Activated T-helper 1 cell treated with anti-CD3 and anti-CD28 coated beads, Interleukin-12 subunit alpha, Interleukin-12 subunit beta, Interleukin-2, Interleukin-4 antibody, amounts not matched to agents 30 ng/mL and 10 ng/mL and 1 ng/mL, durations not matched to agents 14 hours and 24 hours and 36 hours (primary cell): ENCODE results near the gene NRG2. TPM values are rescaled to one million over a fixed set of nuclear protein-coding genes. Genes with fewer than 3 reads are reported as not detected.

Experiments used
- DNase-seq: peaks from one replicate; pipeline ENCODE4 v3.0.0; 2021; ENCODE audit warnings: low spot score
- H3K27ac Mint-ChIP-seq: one replicate; pipeline ENCODE4 v1.8.0; 2021; ENCODE audit warnings: mild to moderate bottlenecking, mixed read lengths
- H3K27me3 Mint-ChIP-seq: one replicate; pipeline ENCODE4 v1.8.0; 2022; ENCODE audit warnings: mild to moderate bottlenecking, moderate library complexity, mixed read lengths; ENCODE audit not compliant: insufficient read depth
- H3K36me3 Mint-ChIP-seq: one replicate; pipeline ENCODE4 v1.8.0; 2021; ENCODE audit warnings: low read depth, mixed read lengths
- H3K4me1 Mint-ChIP-seq: one replicate; pipeline ENCODE4 v1.8.0; 2021; ENCODE audit warnings: low read depth, mixed read lengths
- H3K4me3 Mint-ChIP-seq: one replicate; pipeline ENCODE4 v1.8.0; 2021; ENCODE audit warnings: mild to moderate bottlenecking, moderate library complexity, mixed read lengths
- H3K9me3 Mint-ChIP-seq: one replicate; pipeline ENCODE4 v1.8.0; 2021; ENCODE audit warnings: mixed read lengths
- intact Hi-C: fragments of 100-400 bp; cut with micrococcal nuclease; formaldehyde crosslinking; loops from one replicate; pipeline ENCODE4 v1.15.1; 2024
- total RNA-seq: library from RNA; stranded (reverse); gene quantifications from 2 replicates; pipeline ENCODE4 v1.2.3, GENCODE V29; 2022

NRG2 gene
- total RNA-seq, 1 donor from 2014 or later: 0.08 TPM

DNA sequence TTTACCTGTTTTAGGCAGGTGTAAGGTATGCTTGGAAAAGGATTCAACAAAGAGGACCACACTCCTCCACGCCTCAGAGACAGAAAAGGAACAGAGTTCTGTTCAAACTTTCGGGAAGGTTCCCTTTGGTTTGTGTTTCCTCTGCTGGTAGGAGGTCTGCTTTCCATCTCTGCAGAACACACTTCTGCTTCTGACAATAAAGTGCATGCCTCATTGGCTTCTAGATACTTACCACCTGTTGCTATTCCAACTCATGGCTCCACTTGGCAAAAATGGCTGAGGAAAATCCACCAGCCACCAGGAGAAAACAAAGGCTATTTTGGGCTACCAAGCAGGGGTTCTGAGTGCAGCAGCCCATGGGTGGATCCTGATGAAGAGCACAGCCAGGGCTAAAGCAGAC is 112.7 kb downstream of the NRG2 start:
- no peak overlapping the region for H3K4me3 Mint-ChIP-seq
- no peaks in the 10 kb centered on the region for H3K36me3 Mint-ChIP-seq
- no peaks in the 10 kb centered on the region for H3K9me3 Mint-ChIP-seq
- no peaks in the 10 kb centered on the region for H3K4me1 Mint-ChIP-seq
- DNase-seq: no peak
- peaks cover 23% of the 10 kb centered on the region for H3K27me3 Mint-ChIP-seq
- no peak overlapping the region for H3K27ac Mint-ChIP-seq
- intact Hi-C loops: no loop called here

DNA sequence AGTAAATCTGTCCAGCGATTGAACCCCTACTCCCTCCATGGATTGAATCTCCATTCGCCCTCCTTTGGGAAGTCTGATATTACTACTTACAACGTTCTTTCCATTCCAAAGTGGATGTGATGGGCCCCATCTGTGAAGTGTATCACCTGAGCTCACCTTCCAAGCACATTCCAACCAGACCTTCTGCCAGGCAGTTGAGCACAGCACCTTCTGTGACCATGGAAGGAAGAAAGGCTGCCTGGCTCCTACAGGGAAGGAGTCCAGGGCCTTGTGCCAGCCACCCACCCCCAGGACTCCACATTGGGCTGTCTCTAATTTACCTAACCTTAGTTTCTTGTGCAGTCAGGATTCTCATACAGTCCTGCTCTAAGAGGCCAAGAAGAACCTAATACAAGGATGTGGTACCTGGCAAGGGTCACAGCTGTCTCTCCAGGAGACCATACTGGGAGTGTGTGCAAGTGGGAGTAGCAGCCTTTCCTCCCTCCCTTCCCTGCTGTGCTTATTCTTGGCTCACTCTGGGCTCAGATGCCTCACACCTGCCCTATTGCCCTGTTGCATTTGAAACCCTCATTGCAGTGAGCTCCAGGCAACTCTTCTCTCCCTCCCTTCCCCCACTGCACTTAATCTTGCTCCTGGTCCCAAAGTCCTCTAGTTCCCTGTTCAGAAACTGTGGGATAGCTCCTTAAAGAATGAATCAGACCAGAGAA is 116.1 kb downstream of the NRG2 start:
- no peak overlapping the region for H3K27ac Mint-ChIP-seq
- intact Hi-C loops: no loop called here
- H3K4me3 Mint-ChIP-seq: no peak overlapping the region
- H3K4me1 Mint-ChIP-seq: no peaks in the 10 kb centered on the region
- peaks cover 21% of the 10 kb centered on the region for H3K27me3 Mint-ChIP-seq
- H3K9me3 Mint-ChIP-seq: no peaks in the 10 kb centered on the region
- DNase-seq: no peak
- no peaks in the 10 kb centered on the region for H3K36me3 Mint-ChIP-seq

DNA sequence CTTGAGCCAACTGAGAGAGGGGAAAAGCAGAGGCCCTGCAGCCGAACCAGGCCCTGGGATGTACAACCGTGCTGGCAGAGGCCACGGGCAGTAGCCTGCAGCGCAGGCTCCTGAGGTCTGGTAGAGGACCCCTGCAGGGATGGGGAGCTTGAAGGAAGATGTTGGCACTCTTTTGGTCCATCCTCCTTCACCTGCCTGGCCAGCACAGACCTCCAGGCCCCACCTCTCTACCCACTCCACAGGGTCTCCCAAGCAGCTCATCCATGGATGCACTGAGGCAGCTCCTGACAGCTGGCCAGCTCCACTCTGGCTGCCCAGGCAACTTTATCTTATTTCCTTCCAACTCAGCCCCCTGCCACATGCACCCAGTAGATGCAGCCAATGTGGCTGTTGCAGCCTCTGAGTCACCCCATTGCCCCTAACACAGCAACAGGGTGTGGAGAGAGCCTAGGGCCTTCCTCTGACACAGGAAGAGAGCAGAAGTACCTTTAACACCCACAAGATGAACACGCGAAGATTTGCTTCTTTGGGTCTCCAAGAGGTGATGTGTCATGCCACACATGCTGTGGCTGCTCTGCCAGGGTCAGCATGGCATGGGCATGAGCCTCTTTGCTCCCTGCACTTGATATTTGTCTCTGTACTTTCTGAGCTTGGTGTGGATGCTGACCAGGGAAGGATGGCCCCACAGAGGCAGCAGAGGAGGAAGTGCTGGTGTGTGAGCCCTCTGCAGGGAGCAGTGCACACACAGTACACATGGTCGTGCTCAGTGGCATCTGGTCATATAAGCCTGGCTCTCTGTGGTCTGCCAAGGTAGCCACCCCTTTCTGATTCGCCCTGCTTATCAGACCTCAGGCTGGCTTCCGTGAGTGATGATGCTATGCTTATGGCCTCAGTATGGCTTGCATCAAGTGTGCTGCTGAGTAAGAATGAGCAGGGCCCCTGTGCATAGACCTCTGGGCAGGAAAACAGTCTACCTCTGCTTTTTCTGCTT is 117.2 kb downstream of the NRG2 start:
- Mint-ChIP-seq H3K36me3 (no peaks in the 10 kb centered on the region), H3K27me3 (peaks cover 26% of the 10 kb centered on the region), H3K4me1 (no peaks in the 10 kb centered on the region), H3K27ac (no peak overlapping the region), H3K4me3 (no peak overlapping the region), H3K9me3 (no peaks in the 10 kb centered on the region)
- no peak for DNase-seq
- intact Hi-C loops: no loop called here

DNA sequence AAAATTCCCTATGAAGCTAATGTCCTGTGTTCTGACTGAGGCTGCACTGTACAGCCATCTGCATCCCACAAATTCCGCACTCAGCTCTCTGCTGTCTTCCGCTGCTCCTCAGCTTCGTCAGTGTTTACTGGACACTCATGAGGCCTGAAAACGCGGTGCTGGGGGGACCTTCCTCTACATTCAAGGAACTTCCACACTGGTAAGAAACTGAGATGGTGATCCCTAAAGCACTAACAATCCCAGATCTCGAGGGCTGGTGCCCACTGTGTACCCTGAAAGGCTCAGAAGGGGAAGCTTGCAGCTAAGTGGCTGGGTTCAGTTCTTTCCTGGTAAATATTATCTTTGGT is 117.9 kb downstream of the NRG2 start:
- Mint-ChIP-seq H3K36me3 (no peaks in the 10 kb centered on the region), H3K9me3 (no peaks in the 10 kb centered on the region), H3K27me3 (peaks cover 25% of the 10 kb centered on the region), H3K4me1 (no peaks in the 10 kb centered on the region), H3K4me3 (no peak overlapping the region), H3K27ac (no peak overlapping the region)
- intact Hi-C loops: no loop called here
- DNase-seq: no peak

DNA sequence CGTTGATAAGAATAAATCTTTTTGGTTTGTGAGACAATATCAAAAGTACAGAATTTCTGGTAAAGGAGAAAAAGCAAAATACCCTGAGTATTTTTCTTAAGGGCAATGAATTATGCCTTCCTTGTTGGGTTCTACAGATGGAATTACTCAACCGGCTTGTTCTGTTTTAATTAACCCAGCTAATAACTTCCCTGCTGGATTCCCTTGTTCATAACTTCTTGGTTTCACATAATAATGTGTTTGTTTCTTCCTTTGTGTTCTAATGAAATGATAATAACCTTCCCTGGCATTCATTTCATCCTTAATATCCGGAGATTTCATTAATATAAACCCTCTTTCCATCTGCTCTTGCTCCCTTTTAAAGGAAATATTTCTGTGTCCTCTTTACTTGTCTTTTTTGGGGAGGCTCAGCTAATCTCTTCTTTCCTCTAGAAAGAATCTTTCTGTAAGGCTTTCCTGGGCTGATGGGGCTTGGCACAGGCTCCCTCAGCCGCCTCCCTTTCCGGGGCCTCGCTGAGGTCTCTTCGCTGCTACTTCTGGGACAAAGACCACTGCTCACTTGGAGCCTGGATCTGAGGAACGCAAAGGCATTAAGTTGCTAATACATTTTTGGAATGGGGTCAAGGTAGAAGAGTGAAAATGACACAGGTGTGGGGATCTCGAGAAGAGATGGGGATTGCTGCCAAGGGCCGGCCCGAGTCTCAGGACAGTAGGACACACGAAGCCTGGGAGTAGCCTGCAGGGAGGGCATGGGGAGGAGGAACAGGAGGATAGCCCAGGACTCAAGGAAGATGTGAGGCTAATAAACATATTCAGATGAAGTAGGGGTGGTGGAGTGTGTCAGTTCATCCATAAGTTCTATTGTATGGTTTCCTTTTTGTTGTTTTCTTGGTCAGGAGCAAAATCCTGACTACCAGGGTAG is 118.5 kb downstream of the NRG2 start:
- no peak for DNase-seq
- H3K4me3 Mint-ChIP-seq: no peak overlapping the region
- H3K9me3 Mint-ChIP-seq: no peaks in the 10 kb centered on the region
- no peaks in the 10 kb centered on the region for H3K36me3 Mint-ChIP-seq
- intact Hi-C loops: no loop called here
- H3K27me3 Mint-ChIP-seq: peaks cover 25% of the 10 kb centered on the region
- H3K27ac Mint-ChIP-seq: no peak overlapping the region
- no peaks in the 10 kb centered on the region for H3K4me1 Mint-ChIP-seq

DNA sequence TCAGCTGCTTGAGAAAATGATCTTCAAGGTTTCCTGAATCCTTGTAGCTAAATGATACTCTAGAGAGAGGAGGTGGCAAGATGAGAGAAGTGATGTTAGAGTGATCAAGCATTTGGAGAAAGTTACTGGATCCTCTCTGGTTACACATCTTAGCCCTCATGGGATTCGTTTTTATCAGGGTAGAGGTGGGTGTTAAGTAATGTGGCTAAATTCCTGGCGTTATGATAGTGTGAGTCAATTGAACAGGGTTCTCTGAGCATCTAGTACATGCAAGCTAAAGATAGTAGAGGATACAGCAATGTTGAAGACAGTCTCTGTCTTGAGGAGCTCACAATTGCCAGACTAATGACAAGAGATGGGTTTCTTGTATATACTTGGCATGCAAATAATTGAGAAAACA is 123.8 kb downstream of the NRG2 start:
- Mint-ChIP-seq H3K27ac (no peak overlapping the region), H3K4me3 (no peak overlapping the region), H3K36me3 (no peaks in the 10 kb centered on the region), H3K4me1 (no peaks in the 10 kb centered on the region), H3K9me3 (no peaks in the 10 kb centered on the region), H3K27me3 (peaks cover 23% of the 10 kb centered on the region)
- no peak for DNase-seq
- intact Hi-C loops: no loop called here

DNA sequence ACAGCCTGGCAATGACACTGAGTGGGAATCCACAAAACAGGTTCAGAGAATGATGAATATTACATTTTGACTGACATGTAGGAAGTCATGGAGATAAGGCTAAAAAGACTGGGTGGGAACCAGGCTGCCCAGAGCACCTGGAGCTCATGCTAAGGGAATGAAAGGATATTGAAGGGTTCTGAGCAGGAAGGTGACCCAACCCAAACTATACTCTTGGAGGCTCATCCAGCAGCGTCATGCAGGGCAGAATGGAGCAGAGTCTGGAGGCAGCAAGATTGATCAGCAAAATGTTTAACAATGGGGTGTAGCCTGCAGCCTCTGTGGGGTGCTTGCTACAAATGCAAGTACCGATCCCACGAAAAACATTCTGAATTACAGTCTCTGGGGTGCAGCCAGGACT is 127.3 kb downstream of the NRG2 start:
- Mint-ChIP-seq H3K27ac (no peak overlapping the region), H3K9me3 (no peaks in the 10 kb centered on the region), H3K4me1 (no peaks in the 10 kb centered on the region), H3K4me3 (no peak overlapping the region), H3K27me3 (peaks cover 11% of the 10 kb centered on the region), H3K36me3 (no peaks in the 10 kb centered on the region)
- intact Hi-C loops: no loop called here
- no peak for DNase-seq

DNA sequence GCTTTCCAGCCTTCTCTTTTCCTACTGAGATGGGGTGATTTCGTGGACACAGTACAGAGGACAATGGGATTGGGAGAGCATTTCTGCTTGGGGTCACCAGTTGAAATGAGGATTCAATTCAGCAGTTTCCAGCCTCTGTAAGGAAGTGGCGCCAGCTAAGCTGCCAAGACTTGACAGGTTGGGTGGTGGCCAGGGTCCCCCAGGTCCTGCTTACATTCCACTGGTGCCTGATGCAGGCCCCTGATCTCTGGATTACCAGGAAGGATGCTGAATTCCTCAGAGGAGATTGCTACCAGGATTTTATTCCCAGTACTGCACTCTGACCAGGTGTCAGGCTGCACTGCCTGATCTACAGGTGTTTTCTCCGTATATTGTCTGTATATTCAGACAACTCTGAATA is 127.8 kb downstream of the NRG2 start:
- Mint-ChIP-seq H3K36me3 (no peaks in the 10 kb centered on the region), H3K4me3 (no peak overlapping the region), H3K4me1 (no peaks in the 10 kb centered on the region), H3K27ac (no peak overlapping the region), H3K27me3 (peaks cover 11% of the 10 kb centered on the region), H3K9me3 (no peaks in the 10 kb centered on the region)
- intact Hi-C loops: no loop called here
- no peak for DNase-seq

DNA sequence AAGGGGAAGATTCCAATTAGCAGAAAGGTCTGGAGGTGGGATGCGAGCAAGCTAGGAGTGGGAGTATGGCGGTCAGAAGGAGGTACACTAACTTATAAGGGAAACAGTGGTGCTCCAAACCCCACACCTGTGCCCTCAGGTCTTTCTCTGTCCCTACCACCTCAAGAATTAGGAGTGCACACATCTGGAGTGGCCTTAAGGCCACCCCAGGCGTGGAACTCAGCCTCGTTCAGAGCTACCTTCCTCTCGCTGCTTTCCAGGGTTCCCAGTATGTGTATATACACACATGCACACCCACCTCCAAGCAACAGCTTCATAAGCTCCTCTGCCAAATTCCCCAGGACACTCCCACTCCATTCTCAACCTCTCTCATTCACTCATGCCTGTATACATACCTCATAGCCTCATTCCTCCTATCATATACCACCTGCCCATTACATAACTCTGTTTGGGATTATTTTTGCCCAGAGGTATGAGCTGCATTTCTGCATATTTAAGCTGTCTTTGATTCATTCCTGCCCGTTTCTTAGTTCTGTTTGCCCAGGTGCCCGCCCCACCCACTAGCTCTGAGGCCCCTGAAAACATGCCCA is 128.8 kb downstream of the NRG2 start:
- Mint-ChIP-seq H3K36me3 (no peaks in the 10 kb centered on the region), H3K27me3 (peaks cover 11% of the 10 kb centered on the region), H3K4me1 (no peaks in the 10 kb centered on the region), H3K27ac (no peak overlapping the region), H3K4me3 (no peak overlapping the region), H3K9me3 (no peaks in the 10 kb centered on the region)
- intact Hi-C loops: no loop called here
- DNase-seq: no peak

DNA sequence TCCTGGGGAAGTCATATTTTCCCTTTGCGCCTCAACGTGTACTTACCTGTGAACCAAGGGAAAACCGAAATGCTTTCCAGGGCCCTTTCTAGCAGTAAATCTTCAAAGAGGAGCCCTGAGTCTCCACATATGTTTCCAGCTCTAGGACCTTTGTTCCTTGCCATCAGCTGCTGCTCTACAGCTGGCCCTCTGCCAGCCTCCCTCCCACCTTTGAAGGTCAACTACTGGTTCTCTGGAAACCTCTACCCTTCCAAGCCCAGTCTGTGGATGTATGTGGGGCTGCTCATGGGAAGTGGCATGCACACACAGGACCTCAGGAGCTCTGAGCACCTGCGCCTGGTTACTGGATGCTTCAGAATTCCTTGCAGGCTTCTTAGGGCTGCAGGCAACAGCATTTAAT is 130.3 kb downstream of the NRG2 start:
- no peaks in the 10 kb centered on the region for H3K36me3 Mint-ChIP-seq
- H3K27ac Mint-ChIP-seq: no peak overlapping the region
- no peak overlapping the region for H3K4me3 Mint-ChIP-seq
- no peaks in the 10 kb centered on the region for H3K4me1 Mint-ChIP-seq
- intact Hi-C loops: no loop called here
- no peaks in the 10 kb centered on the region for H3K9me3 Mint-ChIP-seq
- peaks cover 11% of the 10 kb centered on the region for H3K27me3 Mint-ChIP-seq
- no peak for DNase-seq

DNA sequence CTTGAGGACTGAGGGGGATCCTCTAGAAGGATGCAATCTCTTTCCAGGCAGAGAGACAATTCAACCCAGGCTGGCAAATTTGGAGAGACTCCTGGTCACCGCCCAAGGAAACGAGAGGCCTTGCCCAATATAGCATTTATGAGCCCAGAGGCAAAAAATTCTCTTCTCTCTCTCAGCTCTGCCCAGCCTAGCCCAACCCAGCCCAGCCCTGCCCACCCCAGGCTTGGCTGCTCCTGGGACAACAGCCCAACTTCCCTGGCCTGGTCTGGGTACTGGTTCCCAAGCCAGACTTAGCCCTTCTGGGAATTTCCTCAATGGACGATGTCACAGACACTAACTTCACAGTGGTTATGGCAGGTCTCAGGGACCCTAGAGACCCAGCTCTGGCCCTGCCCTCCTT is 130.9 kb downstream of the NRG2 start:
- Mint-ChIP-seq H3K4me1 (no peaks in the 10 kb centered on the region), H3K9me3 (no peaks in the 10 kb centered on the region), H3K27me3 (peaks cover 11% of the 10 kb centered on the region), H3K36me3 (no peaks in the 10 kb centered on the region), H3K27ac (no peak overlapping the region), H3K4me3 (no peak overlapping the region)
- DNase-seq: no peak
- intact Hi-C loops: no loop called here

DNA sequence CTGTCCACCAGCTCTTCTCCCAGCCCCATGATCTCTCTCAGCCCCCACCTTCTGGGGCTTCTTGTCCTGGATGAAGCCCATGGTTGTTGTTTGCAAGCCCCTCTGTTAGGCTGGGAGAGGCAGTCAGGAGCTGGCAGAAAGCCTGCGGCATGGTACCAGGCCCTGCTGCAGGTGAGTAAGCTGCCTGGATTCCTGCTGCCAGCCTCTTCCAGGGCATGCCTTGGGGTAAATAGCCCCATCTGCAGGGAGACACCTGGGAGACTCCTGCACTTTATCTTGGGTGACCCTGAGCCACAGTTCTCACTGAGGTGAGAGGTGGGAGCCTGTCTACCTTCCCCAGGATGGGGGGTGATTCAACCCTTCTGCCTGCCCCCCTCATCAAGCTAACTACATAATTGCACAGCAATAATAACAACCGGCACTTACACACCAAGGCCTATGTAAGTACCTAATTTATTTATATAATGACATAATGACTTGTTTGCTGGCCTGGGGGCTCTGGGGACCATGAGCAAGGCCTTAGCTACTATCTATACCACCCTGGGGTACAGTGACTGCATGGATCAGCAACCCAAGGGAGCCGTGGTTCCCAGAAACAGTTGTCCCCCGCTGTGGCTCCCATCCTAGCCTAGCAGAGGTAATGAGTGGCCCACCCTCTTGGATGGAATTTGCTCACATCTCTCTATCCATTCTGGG is 131.5 kb downstream of the NRG2 start:
- Mint-ChIP-seq H3K36me3 (no peaks in the 10 kb centered on the region), H3K27ac (no peak overlapping the region), H3K27me3 (peaks cover 7% of the 10 kb centered on the region), H3K4me3 (no peak overlapping the region), H3K9me3 (no peaks in the 10 kb centered on the region), H3K4me1 (no peaks in the 10 kb centered on the region)
- intact Hi-C loops: no loop called here
- DNase-seq: no peak
